ENCODE results near the gene PPP3CA. TPM values are rescaled to one million over a fixed set of nuclear protein-coding genes. Genes with fewer than 3 reads are reported as not detected.

PPP3CA gene
- total RNA-seq, 1 donor from 2014 or later = 36.5 TPM

DNA sequence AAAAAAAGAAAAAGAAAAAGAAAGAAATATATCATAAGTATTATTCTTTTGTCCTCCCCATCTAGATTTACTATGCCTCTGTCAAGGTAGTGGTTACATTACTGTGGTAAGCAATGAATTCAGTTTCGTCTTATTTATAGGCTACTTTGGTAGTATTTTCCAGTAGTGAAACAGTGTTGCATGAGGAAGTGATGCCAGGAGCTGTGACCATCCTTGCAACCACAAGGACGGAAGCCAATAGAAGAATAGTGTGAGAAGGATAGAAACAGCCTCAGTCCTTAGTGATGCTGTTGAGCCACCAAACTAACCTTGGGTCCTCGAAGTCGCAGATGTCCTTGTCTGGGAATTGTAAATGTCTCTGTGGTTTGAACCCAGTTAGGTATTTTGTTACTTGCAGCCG lies 328.5 kb downstream of the PPP3CA start:
- DNase-seq (ENCODE audit: low spot score) = no peak
- Mint-ChIP-seq H3K4me1 (ENCODE audit: low read depth) (peaks cover 58% of the 10 kb centered on the region), H3K27ac (ENCODE audit: unreplicated experiment) (no peak overlapping the region), H3K36me3 (ENCODE audit: low read depth) (no peaks in the 10 kb centered on the region), H3K9me3 (ENCODE audit: low read depth) (no peaks in the 10 kb centered on the region), H3K4me3 (ENCODE audit: unreplicated experiment) (no peak overlapping the region), H3K27me3 (ENCODE audit: low read depth) (no peaks in the 10 kb centered on the region)
- TF ChIP-seq, protein P1, sequence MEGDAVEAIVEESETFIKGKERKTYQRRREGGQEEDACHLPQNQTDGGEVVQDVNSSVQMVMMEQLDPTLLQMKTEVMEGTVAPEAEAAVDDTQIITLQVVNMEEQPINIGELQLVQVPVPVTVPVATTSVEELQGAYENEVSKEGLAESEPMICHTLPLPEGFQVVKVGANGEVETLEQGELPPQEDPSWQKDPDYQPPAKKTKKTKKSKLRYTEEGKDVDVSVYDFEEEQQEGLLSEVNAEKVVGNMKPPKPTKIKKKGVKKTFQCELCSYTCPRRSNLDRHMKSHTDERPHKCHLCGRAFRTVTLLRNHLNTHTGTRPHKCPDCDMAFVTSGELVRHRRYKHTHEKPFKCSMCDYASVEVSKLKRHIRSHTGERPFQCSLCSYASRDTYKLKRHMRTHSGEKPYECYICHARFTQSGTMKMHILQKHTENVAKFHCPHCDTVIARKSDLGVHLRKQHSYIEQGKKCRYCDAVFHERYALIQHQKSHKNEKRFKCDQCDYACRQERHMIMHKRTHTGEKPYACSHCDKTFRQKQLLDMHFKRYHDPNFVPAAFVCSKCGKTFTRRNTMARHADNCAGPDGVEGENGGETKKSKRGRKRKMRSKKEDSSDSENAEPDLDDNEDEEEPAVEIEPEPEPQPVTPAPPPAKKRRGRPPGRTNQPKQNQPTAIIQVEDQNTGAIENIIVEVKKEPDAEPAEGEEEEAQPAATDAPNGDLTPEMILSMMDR (IDR thresholded peaks at IDR 0.05) = no peak

DNA sequence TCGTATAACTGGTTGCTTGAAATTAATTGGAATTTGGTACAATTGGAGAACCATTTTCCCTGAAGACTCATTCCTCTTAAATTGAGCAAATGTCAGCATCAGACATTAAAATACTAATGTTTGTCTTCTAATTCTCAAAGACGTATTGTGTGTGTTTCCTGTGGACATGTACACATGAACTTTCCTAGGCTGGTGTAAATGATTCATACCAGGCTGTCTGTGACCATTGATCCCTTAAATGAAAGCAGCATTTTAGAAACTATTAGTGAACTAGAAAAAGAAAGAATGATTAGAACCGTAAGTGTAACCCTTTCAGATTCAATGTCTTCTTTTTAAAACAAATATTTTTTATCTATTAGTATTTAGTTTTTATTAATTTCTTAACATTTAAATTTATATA lies 332.9 kb downstream of the PPP3CA start:
- DNase-seq (ENCODE audit: low spot score) = no peak
- no peak overlapping the region for H3K27ac Mint-ChIP-seq (ENCODE audit: unreplicated experiment)
- H3K4me1 Mint-ChIP-seq (ENCODE audit: low read depth) = peaks cover 39% of the 10 kb centered on the region
- no peaks in the 10 kb centered on the region for H3K9me3 Mint-ChIP-seq (ENCODE audit: low read depth)
- no peaks in the 10 kb centered on the region for H3K36me3 Mint-ChIP-seq (ENCODE audit: low read depth)
- TF ChIP-seq, protein P1 (IDR thresholded peaks at IDR 0.05) = no peak
- no peaks in the 10 kb centered on the region for H3K27me3 Mint-ChIP-seq (ENCODE audit: low read depth)
- no peak overlapping the region for H3K4me3 Mint-ChIP-seq (ENCODE audit: unreplicated experiment)

DNA sequence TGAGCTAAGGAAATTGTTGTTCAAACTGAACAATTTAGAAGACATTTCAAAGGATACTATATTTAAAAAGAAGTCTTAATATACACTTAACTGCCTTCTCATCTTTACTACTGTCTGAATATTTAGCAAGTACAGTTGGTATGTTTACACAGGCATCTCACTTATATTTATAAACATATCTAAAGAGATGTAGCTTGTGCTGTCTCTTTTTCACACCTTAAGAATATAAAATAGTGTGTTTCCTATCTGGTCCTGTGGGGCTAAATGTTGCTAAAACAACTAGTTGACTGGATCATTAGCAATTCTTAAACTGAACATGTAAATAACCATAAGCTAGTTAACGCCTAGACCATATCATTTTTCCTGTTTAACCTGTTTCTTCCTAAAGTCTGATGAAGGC lies 336.3 kb downstream of the PPP3CA start:
- Mint-ChIP-seq H3K9me3 (ENCODE audit: low read depth) (no peaks in the 10 kb centered on the region), H3K4me1 (ENCODE audit: low read depth) (peaks cover 36% of the 10 kb centered on the region), H3K4me3 (ENCODE audit: unreplicated experiment) (no peak overlapping the region), H3K36me3 (ENCODE audit: low read depth) (no peaks in the 10 kb centered on the region), H3K27ac (ENCODE audit: unreplicated experiment) (no peak overlapping the region), H3K27me3 (ENCODE audit: low read depth) (no peaks in the 10 kb centered on the region)
- no peak for DNase-seq (ENCODE audit: low spot score)
- TF ChIP-seq, protein P1 (IDR thresholded peaks at IDR 0.05) = no peak

DNA sequence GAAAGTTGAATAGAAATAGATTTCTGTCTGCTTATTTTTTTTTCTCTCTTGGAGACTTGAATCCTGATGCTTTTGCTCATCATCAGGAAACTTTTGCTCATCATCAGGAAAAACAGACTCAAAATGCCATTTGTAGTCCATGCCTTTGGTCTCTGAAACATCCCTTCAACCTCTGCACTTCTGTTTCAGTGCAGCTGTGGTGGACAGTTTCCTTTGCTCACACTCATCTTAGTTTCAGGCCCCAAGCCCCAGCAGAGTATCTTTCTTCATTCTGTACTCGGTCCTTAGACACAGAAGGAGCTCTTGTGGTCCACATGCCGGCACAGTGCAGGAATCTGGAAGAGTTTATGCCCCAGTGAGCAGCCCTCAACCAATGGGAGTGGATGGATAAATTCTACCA lies 337.9 kb downstream of the PPP3CA start:
- H3K27ac Mint-ChIP-seq (ENCODE audit: unreplicated experiment) = no peak overlapping the region
- DNase-seq (ENCODE audit: low spot score) = no peak
- H3K27me3 Mint-ChIP-seq (ENCODE audit: low read depth) = no peaks in the 10 kb centered on the region
- no peaks in the 10 kb centered on the region for H3K9me3 Mint-ChIP-seq (ENCODE audit: low read depth)
- H3K4me1 Mint-ChIP-seq (ENCODE audit: low read depth) = peaks cover 30% of the 10 kb centered on the region
- no peak overlapping the region for H3K4me3 Mint-ChIP-seq (ENCODE audit: unreplicated experiment)
- no peaks in the 10 kb centered on the region for H3K36me3 Mint-ChIP-seq (ENCODE audit: low read depth)
- TF ChIP-seq, protein P1 (IDR thresholded peaks at IDR 0.05) = no peak

DNA sequence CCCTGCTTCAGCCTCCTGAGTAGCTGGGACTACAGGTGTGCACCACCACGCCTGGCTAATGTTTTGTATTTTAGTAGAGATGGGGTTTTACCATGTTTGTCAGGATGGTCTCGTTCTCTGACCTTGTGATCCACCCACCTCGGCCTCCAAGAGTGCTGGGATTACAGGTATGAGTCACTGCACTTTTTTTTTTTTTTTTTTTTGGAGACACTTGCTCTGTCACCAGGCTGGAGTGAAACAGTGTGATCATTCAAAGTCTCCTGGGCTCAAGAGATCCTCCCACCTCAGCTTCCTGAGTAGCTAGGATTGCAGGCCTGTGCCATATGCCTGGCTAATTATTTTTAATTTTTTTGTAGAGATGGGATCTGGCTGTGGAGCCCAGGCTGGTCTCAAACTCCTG lies 338.8 kb downstream of the PPP3CA start:
- no peak for DNase-seq (ENCODE audit: low spot score)
- no peaks in the 10 kb centered on the region for H3K27me3 Mint-ChIP-seq (ENCODE audit: low read depth)
- H3K27ac Mint-ChIP-seq (ENCODE audit: unreplicated experiment) = no peak overlapping the region
- H3K9me3 Mint-ChIP-seq (ENCODE audit: low read depth) = peaks cover 1% of the 10 kb centered on the region
- TF ChIP-seq, protein P1 (IDR thresholded peaks at IDR 0.05) = no peak
- H3K4me3 Mint-ChIP-seq (ENCODE audit: unreplicated experiment) = no peak overlapping the region
- peaks cover 21% of the 10 kb centered on the region for H3K4me1 Mint-ChIP-seq (ENCODE audit: low read depth)
- H3K36me3 Mint-ChIP-seq (ENCODE audit: low read depth) = no peaks in the 10 kb centered on the region

Data from chondrocyte (in vitro differentiated cells).